Right ventricle myocardium inferior (tissue), 1 donor: Measurements from ENCODE around the gene ZFP64. TPM values are rescaled to one million over a fixed set of nuclear protein-coding genes. Genes with fewer than 3 reads are reported as not detected.
A peak's percentile ranks its signal among the peaks of the same experiment; 100 is the strongest.
"Not testable (repeated sequence)": the region's sequence is repeated elsewhere in the genome, so short reads cannot be mapped to it uniquely, and the experiment has no call there.

Experiments
- ATAC-seq: fragments of 200-7000 bp; cut with Tn5 transposase; one replicate; pipeline ENCODE4 v1.9.1; 2020; ENCODE audit warnings: mild to moderate bottlenecking, moderate library complexity
- DNase-seq: peaks from one replicate; pipeline ENCODE4 v3.0.0; 2021; ENCODE audit errors: missing footprints
- intact Hi-C: fragments of 100-400 bp; cut with DNase I; formaldehyde crosslinking; loops from one replicate; pipeline ENCODE4 v1.11.0; 2022
- total RNA-seq: library from RNA; stranded (reverse); fragmentation: NEBNext Ultra II Directional; extraction: Animal tissue kit (Norgen Biotek cat#: 25700); gene quantifications from one replicate; pipeline ENCODE4 v1.2.1, GENCODE V29; 2021
- donor health status: DM: no; HTN: yes; CAD: no; lungs with severe emphysema.

Gene ZFP64
- total RNA-seq, 1 donor from 2014 or later, result 7.6 TPM

GRCh38 chr20:52171025-52171424 is 20.6 kb downstream of the ZFP64 start:
- ATAC-seq (no peak), DNase-seq (no peak)
- intact Hi-C loops, result no loop called here

GRCh38 chr20:52168116-52168515 is 23.5 kb downstream of the ZFP64 start:
- DNase-seq (no peak), ATAC-seq (no peak)
- intact Hi-C loops, result no loop called here

DNA sequence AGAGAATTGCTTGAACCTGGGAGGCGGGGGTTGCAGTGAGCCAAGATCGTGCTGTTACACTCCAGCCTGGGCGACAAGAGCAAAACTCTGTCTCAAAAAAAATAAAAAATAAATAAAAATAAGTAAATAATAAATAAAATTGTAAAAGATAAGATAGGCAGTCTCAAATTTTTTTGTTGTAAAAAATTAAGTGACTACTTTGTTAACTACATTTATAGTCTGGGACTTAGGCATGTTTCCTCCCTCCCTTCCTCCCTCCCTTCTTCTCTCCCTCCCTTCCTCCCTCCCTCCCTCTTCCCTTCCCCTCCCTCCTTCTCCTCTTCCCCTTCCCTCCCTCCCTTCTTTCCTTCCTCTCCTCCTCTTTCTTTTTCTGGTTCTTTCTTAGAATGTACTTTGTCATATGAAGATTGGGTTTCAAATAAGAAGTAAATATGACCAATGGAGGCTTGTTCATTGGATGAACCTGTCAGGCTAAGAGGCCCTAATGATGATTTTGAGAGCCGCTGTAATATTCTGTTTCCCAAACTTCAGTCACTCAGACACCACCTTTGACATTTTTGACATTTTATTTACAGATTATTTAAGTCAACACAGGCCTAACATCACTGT is 24.2 kb downstream of the ZFP64 start:
- intact Hi-C loops, result no loop called here
- DNase-seq (no peak), ATAC-seq (no peak)

- intact Hi-C loops, result no loop called here
- no peak for DNase-seq
- ATAC-seq, result no peak
Measured at GRCh38 chr20:52166150-52166549, 25.4 kb downstream of the ZFP64 start.

DNA sequence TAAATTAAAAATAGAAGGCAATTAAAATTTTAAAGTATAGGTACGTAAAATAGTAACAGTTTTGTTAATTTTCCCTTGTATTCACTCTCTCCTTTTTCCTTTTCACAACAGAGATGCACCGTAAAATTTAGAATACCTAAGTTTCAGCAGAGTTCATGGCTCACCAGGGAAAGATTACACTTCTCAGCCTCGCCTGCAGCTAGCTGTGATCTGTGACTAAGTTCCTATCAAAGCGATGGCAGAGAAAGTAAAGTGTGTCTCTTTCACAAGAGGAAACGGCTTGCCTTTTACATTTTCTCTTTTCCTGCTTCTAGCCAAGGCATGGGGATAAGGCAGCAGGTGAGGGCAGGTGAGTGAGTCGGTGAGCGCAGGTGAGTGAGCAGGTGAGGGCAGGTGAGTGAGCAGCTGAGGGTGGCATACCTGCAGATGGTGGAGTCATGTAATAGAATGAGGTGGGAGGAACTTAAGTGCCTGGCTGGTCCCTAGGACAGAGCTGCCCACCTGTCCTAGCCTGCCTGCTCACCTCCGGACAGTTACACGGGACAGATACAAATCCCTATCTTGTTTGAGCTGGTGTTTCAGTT is 30.9 kb downstream of the ZFP64 start:
- intact Hi-C loops, result no loop called here
- ATAC-seq (no peak), DNase-seq (no peak)

DNA sequence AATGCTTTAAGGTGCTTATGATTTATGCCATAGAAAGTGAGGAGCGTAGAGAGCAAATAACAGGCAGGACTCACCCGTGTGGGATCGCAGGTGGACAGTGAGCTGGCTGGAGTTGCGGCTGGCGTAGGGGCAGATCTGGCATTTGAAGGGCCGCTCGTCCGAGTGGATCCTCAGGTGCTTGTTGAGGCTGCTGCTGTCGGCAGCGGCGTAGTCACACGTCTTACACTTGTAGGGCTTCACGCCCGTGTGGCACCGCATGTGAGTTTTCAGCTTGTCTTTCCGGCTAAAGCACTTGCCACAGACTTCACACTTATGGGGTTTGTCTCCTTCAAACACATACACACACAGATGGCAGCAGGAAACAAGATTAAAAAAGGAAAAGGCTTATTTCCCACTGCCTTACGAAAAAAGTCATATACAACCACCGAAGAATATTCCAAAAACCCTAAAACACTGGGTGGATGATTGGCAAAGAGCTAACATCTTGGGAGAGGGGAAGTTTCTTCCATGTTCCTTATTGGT is 31.5 kb downstream of the ZFP64 start:
- DNase-seq, result peak; percentile 56
- intact Hi-C loops, result no loop called here
- no peak for ATAC-seq

DNA sequence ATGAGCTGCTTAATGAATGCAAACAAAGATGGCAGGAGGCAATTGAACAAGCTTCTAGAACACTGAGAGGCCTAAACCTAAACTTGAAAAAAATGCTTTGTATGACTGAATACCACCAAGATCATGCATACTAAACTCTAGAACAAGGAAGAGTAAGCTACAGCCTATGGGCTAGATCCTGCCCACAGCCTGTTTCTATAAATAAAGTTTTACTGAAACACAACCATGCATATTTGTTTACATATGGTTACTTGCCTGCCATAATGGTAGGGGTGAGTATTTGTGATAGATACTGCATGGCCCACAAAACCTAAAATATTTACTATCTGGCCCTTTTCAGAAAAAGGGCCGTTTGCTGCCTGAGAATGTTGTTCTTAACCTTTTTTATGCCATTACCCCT is 37.0 kb downstream of the ZFP64 start:
- DNase-seq (no peak), ATAC-seq (no peak)
- intact Hi-C loops, result no loop called here

GRCh38 chr20:52153896-52154295 is 37.7 kb downstream of the ZFP64 start:
- ATAC-seq, result no peak
- no peak for DNase-seq
- intact Hi-C loops, result no loop called here

DNA sequence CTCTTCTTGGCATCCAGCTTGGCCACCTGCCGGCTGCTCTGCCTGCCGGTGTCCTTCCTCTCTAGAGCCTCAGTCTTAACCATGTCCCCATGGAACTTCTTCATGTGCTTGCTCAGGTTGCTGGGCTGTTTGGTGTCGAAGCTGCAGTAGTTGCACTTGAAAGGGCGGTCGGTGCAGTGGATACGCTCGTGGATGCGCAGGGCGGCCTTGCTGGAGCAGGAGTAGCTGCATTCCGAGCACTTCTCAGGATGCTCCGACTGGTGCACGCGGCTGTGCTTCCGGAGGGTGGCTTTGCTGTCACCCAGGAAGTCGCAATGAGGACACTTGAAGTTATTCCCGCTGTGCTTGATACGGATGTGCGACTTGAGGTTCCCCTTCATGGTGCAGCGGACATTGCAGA is 38.7 kb downstream of the ZFP64 start:
- DNase-seq (no peak), ATAC-seq (no peak)
- intact Hi-C loops, result no loop called here

GRCh38 chr20:52152416-52152815 is 39.2 kb downstream of the ZFP64 start:
- intact Hi-C loops, result no loop called here

GRCh38 chr20:52150440-52151258 is 40.9 kb downstream of the ZFP64 start:
- intact Hi-C loops, result no loop called here
- DNase-seq, result no peak
- no peak for ATAC-seq

More at GRCh38 chr20:52152416-52152815, 39.2 kb downstream of the ZFP64 start:
- ATAC-seq, result no peak
- no peak for DNase-seq

DNA sequence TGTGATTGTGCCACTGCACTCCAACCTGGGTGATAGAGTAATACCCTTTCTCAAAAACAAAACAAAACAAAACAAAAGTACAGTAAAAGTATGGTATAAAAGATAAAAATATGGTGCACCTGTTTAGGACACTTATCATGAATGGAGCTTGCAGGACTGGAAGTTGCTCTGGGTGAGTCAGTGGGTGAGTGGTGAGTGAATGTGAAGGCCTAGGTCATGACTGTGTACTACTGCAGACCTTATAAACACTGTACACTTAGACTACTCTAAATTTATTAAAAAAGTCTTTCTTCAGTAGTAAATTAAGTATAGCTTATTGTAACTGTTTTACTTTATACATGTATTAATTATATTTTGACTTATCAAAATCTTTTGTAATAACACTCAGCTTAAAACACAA is 46.0 kb downstream of the ZFP64 start:
- intact Hi-C loops, result no loop called here
- no peak for DNase-seq
- no peak for ATAC-seq

DNA sequence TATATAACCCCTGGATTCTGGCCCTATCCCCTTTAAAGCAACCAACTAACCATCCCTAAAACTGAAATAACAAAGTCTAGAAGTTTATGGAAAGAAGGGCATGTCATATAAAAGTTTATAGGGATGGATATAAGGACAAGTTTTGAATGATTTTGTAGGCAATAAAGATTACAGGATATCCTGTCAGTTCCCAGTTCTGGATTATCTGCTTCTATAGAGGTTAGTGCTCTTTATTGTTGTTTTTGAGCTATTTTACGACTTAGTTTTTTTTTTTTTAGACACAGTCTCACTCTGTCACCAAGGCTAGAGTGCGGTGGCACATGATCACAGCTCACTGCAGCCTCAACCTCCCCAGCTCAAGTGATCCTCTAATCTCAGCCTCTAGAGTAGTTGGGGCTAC is 48.3 kb downstream of the ZFP64 start:
- ATAC-seq (no peak), DNase-seq (no peak)
- intact Hi-C loops, result no loop called here

GRCh38 chr20:52142757-52143156 is 48.8 kb downstream of the ZFP64 start:
- intact Hi-C loops, result no loop called here
- ATAC-seq (no peak), DNase-seq (no peak)

- intact Hi-C loops, result no loop called here
- DNase-seq (no peak), ATAC-seq (no peak)
Measured at GRCh38 chr20:52139986-52140385, 51.6 kb downstream of the ZFP64 start.

DNA sequence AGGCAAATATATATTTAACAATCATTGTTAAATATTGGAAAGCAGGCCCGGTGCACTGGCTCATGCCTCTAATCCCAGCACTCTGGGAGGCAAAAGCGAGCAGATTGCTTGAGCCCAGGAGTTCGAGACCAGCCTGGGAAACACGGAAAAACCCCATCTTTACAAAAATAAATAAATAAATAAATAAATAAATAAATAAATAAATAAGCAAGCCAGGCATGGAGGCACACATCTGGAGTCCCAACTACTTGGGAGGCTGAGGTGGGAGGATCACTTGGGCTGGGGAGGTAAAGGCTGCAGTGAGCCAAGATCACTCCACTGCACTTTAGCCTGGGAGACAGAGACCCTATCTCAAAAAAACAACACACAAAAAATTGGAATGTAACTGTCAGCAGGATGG is 53.7 kb downstream of the ZFP64 start:
- no peak for ATAC-seq
- intact Hi-C loops, result no loop called here
- DNase-seq, result no peak

- DNase-seq, ATAC-seq, intact Hi-C loops: not testable (repeated sequence)
Measured at GRCh38 chr20:52133714-52134113, 57.9 kb downstream of the ZFP64 start.

GRCh38 chr20:52132337-52132736 is 59.2 kb downstream of the ZFP64 start:
- intact Hi-C loops, result no loop called here
- ATAC-seq, result no peak
- no peak for DNase-seq

DNA sequence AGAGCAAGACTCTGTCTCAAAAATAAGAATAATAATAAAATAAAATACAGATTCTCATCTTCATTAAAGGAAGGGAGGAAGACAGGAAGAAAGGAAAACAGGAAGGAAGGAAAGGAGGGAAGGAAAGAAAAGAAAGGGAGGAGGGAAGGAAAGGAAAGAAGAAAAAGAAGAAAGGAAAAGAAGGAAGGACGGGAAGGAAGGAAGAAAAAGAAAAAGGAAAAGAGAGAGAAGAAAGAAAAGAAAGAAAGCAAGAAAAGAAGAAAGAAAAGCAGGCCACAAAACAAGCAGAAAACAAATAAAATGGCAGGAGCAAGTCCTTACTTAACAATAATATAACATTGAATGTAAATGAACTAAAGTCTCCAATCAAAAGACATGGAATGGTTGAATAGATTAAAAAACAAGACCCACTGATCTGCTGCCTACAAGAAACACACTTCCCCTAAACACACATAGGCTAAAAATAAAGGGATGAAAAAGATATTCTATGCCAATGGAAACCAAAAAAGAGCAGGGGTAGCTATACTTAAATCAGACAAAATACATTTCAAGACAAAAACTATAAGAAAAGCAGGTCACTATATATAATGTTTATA is 60.4 kb downstream of the ZFP64 start:
- no peak for DNase-seq
- no peak for ATAC-seq
- intact Hi-C loops, result no loop called here

- no peak for DNase-seq
- intact Hi-C loops, result no loop called here
- no peak for ATAC-seq
Measured at GRCh38 chr20:52130406-52130805, 61.2 kb downstream of the ZFP64 start.
